ENCODE data around the gene MCM3. TPM values are rescaled to one million over a fixed set of nuclear protein-coding genes. Genes with fewer than 3 reads are reported as not detected.

Gene MCM3
- total and polyA plus RNA-seq, 2 donors (not counting 1 experiment from before 2014, with no cell fraction given), result 34.3 to 58.5 TPM

DNA sequence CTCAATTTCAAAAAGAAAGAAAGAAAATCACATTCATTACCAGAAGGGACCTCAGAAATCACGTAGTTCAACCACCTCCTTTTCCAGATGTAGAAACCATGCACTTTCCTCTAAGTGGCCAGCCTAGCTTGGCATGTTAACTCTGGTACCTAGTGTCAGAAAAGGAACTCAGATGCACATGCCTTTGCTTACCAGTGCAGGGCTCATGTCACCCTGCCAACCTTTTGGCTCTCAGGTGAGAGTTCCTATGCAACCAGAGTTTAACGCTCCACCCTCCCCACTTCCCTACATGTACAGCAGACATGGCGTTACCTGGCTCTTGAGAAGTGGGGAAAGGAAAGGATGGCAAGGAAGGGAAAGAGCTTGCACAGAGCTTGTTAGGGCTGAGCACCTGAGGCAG lies 23.9 kb downstream of the MCM3 start:
- no peaks in the 10 kb centered on the region for H3K4me1 ChIP-seq (ENCODE audit: control insufficient read depth in 2 of 2, insufficient read depth in 2 of 2, low read length in 2 of 2)
- H3K27me3 ChIP-seq (replicated peaks in 1 of 4; ENCODE audit: control extremely low read depth in 1 of 4, control insufficient read depth in 3 of 4, insufficient read depth in 4 of 4, low read length in 3 of 4), result no peaks in the 10 kb centered on the region
- intact Hi-C loops (cut with micrococcal nuclease), result no loop called here
- H3K27me3 Mint-ChIP-seq, result no peaks in the 10 kb centered on the region
- no peak for TF ChIP-seq EZH2 (IDR thresholded peaks at IDR 0.05; ENCODE audit: borderline replicate concordance, insufficient read depth, low read depth, low read length, poor library complexity, severe bottlenecking)
- TF ChIP-seq, protein P1, sequence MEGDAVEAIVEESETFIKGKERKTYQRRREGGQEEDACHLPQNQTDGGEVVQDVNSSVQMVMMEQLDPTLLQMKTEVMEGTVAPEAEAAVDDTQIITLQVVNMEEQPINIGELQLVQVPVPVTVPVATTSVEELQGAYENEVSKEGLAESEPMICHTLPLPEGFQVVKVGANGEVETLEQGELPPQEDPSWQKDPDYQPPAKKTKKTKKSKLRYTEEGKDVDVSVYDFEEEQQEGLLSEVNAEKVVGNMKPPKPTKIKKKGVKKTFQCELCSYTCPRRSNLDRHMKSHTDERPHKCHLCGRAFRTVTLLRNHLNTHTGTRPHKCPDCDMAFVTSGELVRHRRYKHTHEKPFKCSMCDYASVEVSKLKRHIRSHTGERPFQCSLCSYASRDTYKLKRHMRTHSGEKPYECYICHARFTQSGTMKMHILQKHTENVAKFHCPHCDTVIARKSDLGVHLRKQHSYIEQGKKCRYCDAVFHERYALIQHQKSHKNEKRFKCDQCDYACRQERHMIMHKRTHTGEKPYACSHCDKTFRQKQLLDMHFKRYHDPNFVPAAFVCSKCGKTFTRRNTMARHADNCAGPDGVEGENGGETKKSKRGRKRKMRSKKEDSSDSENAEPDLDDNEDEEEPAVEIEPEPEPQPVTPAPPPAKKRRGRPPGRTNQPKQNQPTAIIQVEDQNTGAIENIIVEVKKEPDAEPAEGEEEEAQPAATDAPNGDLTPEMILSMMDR (IDR thresholded peaks at IDR 0.05), result no peak
- H3K9ac ChIP-seq (ENCODE audit: low read length), result no peak overlapping the region
- no peaks in the 10 kb centered on the region for H3K79me2 ChIP-seq (ENCODE audit: control insufficient read depth, insufficient read depth, low read length)
- POLR2A ChIA-PET, result no interaction called here
- H3K36me3 ChIP-seq (replicated peaks in 1 of 2; ENCODE audit: control extremely low read depth in 1 of 2, control insufficient read depth in 1 of 2, extremely low read depth in 1 of 2, insufficient read depth in 2 of 2, low read length in 1 of 2), result peaks cover 1 to 31% of the 10 kb centered on the region in 2 experiments
- CTCF ChIA-PET, result interaction anchor here (1.5 to 1.8 kb wide), 2 partner anchors 8 to 19 kb away, joined by 3 to 5 read pairs; no protein-coding TSS in a partner anchor
- no peak overlapping the region for H3K4me3 ChIP-seq (ENCODE audit: control extremely low read depth in 1 of 5, extremely low read depth in 1 of 5, insufficient read depth in 1 of 5, low read depth in 2 of 5, low read length in 4 of 5)
- no peaks in the 10 kb centered on the region for H3K9me3 ChIP-seq (ENCODE audit: control extremely low read depth in 1 of 3, control insufficient read depth in 2 of 3, insufficient read depth in 1 of 3, low read length in 2 of 3)
- H3K27ac Mint-ChIP-seq, result no peak overlapping the region
- WGBS (ENCODE audit: insufficient coverage), result no CpG with 5 or more reads among the region's 3 CpGs
- no peak overlapping the region for H3K27ac ChIP-seq (ENCODE audit: low read length in 2 of 2)
- ATAC-seq (ENCODE audit: low read depth) (no peak), DNase-seq (no peak)
- H3K9me3 Mint-ChIP-seq (ENCODE audit: insufficient read depth), result no peaks in the 10 kb centered on the region
- no peak overlapping the region for H3K4me2 ChIP-seq (replicated peaks; ENCODE audit: low read depth, low read length, poor library complexity, severe bottlenecking)
- H2AFZ ChIP-seq (ENCODE audit: insufficient read depth, low read depth, low read length, poor library complexity, severe bottlenecking), result no peak overlapping the region
- H3K4me3 Mint-ChIP-seq, result no peak overlapping the region
- peaks cover 6% of the 10 kb centered on the region for H3K4me1 Mint-ChIP-seq
- H4K20me1 ChIP-seq (ENCODE audit: control insufficient read depth, insufficient read depth, low read length, poor library complexity, severe bottlenecking), result peaks cover 8% of the 10 kb centered on the region

DNA sequence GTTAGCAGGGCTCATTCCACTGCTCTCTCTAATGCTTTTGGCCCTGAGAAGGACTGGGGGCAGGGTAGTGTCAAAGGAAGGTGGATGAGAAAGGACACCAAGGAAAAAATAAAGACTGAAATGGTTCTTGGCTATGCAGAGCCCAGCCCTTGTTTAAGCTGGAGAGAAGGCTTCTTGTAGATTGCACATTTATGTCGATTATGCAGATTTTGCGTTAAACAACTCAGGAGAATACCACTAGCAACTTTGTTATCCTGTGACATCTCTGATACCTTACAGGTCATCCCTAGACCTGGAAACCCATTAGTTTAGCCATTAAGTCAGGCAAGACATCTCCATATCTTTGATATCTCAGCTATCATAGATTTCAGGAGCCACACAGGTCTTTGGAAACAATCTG lies 29.1 kb downstream of the MCM3 start:
- H4K20me1 ChIP-seq (ENCODE audit: control insufficient read depth, insufficient read depth, low read length, poor library complexity, severe bottlenecking), result no peaks in the 10 kb centered on the region
- no peaks in the 10 kb centered on the region for H3K9me3 ChIP-seq (ENCODE audit: control extremely low read depth in 1 of 3, control insufficient read depth in 2 of 3, insufficient read depth in 1 of 3, low read length in 2 of 3)
- Mint-ChIP-seq H3K9me3 (ENCODE audit: insufficient read depth) (no peaks in the 10 kb centered on the region), H3K27me3 (peaks cover 38% of the 10 kb centered on the region), H3K4me1 (no peaks in the 10 kb centered on the region), H3K4me3 (no peak overlapping the region), H3K27ac (no peak overlapping the region)
- no peak overlapping the region for H3K4me2 ChIP-seq (replicated peaks; ENCODE audit: low read depth, low read length, poor library complexity, severe bottlenecking)
- TF ChIP-seq, protein P1 (IDR thresholded peaks at IDR 0.05), result no peak
- no peak for TF ChIP-seq EZH2 (IDR thresholded peaks at IDR 0.05; ENCODE audit: borderline replicate concordance, insufficient read depth, low read depth, low read length, poor library complexity, severe bottlenecking)
- no peaks in the 10 kb centered on the region for H3K4me1 ChIP-seq (ENCODE audit: control insufficient read depth in 2 of 2, insufficient read depth in 2 of 2, low read length in 2 of 2)
- H3K36me3 ChIP-seq (replicated peaks in 1 of 2; ENCODE audit: control extremely low read depth in 1 of 2, control insufficient read depth in 1 of 2, extremely low read depth in 1 of 2, insufficient read depth in 2 of 2, low read length in 1 of 2), result no peaks in the 10 kb centered on the region
- no peak for DNase-seq
- H3K4me3 ChIP-seq (ENCODE audit: control extremely low read depth in 1 of 5, extremely low read depth in 1 of 5, insufficient read depth in 1 of 5, low read depth in 2 of 5, low read length in 4 of 5), result no peak overlapping the region
- ChIA-PET POLR2A (no interaction called here), CTCF (interaction anchor here (1.3 kb wide), 1 partner anchor 10 kb away, joined by 4 read pairs; no protein-coding TSS in a partner anchor)
- no peak overlapping the region for H2AFZ ChIP-seq (ENCODE audit: insufficient read depth, low read depth, low read length, poor library complexity, severe bottlenecking)
- H3K27me3 ChIP-seq (replicated peaks in 1 of 4; ENCODE audit: control extremely low read depth in 1 of 4, control insufficient read depth in 3 of 4, insufficient read depth in 4 of 4, low read length in 3 of 4), result peaks cover 0 to 4% (median 0%) of the 10 kb centered on the region in 4 experiments
- H3K79me2 ChIP-seq (ENCODE audit: control insufficient read depth, insufficient read depth, low read length), result no peaks in the 10 kb centered on the region
- no peak for ATAC-seq (ENCODE audit: low read depth)
- no CpG with 5 or more reads among the region's 2 CpGs for WGBS (ENCODE audit: insufficient coverage)
- intact Hi-C loops (cut with micrococcal nuclease), result no loop called here
- H3K27ac ChIP-seq (ENCODE audit: low read length in 2 of 2), result no peak overlapping the region
- H3K9ac ChIP-seq (ENCODE audit: low read length), result no peak overlapping the region
